HG03097 (cell line): ENCODE results near the gene ARSG.
"Not testable (repeated sequence)": the region's sequence is repeated elsewhere in the genome, so short reads cannot be mapped to it uniquely, and the experiment has no call there.

Source experiments
- ATAC-seq: cut with Tn5 transposase; IDR thresholded peaks from one replicate; pipeline ENCODE4 v1.9.1; 2021; ENCODE audit not compliant: unreplicated experiment, low FRiP score

The ARSG gene

DNA sequence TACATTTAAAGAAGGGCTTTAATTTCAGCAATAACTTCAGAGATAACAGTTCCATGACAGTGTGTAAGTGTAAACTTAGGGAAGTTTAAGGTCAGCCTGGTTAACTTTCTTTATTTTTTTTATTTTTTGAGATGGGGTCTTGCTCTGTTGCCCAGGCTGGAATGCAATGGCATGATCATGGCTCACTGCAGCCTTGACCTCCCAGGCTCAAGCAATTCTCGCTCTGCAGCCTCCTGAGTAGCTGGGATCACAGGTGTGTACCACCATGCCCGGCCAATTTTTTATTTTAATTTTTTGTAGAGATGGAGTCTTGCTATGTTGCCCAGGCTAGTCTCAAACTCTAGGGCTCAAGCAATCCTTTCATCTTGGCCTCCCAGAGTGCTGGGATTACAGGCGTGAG is 15.0 kb upstream of the ARSG start:
- not testable (repeated sequence) for ATAC-seq

DNA sequence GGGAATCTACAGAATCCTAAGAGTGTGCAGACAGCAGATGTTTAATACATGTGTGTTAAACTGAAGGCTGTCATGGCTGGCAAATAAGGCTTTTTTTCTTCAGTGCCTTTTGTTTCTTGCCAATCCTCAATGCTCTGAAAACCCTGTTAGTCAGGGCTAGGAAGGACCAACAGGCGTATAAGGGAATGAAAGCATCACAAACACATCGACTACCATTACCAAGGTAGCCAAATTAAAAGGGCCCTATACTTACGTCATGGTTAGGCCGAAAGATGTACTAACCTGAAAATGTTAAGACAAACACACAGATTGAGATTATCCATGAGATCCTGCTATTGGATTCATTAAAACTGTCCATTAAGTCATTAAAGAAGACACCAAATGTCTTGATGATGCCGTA is 13.5 kb upstream of the ARSG start:
- no peak for ATAC-seq

DNA sequence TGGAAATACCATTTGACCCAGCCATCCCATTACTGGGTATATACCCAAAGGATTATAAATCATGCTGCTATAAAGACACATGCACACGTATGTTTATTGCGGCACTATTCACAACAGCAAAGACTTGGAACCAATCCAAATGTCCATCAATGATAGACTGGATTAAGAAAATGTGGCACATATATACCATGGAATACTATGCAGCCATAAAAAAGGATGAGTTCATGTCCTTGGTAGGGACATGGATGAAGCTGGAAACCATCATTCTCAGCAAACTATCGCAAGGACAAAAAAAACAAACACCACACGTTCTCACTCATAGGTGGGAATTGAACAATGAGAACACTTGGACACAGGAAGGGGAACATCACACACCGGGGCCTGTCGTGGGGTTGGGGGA is 9.3 kb upstream of the ARSG start:
- not testable (repeated sequence) for ATAC-seq

DNA sequence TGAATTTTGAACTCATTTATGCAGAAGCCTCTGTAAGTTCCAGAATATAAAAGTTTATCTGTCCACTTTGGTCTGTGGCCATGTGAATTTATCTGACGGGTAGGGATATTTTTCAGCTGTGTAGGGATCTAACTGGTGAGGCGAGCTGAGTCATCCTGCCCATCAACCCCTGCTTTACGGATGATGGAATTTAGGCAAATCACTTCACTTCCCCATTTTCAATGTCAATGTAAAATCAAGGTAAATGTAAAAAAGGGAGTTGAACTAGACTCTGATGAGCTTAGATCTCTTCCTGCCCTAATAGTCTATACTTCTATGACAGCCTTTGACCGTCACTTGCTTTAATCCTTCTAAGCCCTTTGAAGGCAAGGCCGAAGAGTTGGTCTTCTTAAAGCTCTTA is 2.9 kb upstream of the ARSG start:
- no peak for ATAC-seq

DNA sequence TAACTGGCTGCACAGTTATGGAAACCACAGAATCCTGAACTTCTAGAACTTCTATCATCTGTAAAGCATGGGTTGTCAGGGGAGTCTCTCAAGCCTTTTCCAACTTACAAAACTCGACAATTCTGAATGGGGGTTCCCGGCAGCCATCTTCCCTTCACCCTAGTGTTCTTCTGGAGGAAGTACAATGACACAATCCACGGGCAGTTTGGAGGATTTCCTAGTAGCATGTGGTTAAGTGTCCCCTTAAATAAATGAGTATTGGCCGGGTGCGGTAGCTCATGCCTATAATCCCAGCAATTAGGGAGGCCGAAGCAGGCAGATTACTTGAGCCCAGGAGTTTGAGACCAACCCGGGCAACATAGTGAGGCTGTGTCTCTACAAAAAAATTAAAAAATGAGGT is 2.5 kb upstream of the ARSG start:
- no peak for ATAC-seq

DNA sequence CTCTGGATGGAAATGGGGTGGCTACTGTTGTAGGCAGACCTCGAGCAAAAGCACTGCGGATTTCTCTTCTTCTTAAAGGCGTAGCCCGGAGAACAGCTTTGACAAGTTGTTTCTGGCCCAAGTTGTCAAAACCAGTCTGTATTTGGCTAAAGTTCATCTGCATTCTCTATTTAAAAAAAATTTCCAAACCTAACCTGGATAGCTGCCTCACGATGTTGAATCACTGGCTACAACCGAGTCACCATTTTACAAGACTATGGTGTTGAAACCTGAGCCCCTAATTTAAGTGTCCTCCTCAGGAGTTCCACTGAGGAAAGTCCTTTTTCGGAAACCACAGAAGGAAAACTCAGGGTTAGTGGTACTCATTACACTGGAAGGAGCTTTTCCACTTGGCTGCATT is 1.8 kb upstream of the ARSG start:
- no peak for ATAC-seq

DNA sequence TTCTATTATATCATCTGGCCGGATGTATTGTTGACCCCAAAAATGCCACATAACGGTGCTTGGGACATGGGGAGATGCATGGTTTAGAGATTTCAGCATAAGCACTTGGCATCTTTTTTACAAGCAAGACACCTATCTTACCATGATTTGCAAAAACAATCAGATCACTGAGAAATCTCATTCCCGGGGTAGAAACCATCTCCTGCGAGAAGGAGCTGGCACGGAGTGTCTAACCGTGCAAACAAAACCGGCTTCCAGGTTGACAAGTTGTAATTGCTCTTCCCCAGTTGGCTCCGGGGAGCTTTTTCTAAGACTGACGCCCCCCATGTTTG is 1.4 kb upstream of the ARSG start:
- no peak for ATAC-seq

DNA sequence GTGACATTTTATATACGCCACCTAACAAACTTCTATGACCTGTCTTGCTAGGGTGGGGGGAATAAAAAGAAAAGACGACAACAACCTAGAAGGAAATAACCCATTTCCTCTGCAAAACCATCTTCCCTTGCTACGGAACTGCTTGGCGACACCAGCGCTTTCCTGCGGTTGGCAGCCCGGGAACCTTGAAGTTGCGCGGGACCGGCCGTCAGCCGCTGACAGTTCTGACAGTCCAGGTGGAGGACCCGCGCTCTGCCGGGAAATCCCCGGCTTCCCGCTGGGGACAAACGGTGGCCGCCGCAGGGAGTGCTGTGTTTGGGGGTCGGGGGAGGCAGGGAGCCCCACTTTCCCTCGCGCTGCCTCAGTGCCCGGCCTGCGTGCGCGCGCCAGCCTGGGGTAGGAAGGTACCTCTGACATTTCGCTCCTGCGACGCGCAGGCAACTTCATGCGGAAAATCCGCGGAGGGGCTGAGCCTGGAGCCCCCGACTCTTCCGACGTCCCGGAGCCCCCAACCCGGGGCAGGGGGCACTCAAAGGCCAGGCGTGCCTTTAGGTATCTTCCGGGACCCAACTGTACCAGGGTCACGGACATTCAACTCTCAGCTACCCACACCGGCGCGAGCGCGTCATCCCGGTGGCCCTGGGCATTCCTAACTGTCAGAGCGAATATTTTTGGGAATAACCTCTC is 884 bp upstream of the ARSG start:
- ATAC-seq = no peak

DNA sequence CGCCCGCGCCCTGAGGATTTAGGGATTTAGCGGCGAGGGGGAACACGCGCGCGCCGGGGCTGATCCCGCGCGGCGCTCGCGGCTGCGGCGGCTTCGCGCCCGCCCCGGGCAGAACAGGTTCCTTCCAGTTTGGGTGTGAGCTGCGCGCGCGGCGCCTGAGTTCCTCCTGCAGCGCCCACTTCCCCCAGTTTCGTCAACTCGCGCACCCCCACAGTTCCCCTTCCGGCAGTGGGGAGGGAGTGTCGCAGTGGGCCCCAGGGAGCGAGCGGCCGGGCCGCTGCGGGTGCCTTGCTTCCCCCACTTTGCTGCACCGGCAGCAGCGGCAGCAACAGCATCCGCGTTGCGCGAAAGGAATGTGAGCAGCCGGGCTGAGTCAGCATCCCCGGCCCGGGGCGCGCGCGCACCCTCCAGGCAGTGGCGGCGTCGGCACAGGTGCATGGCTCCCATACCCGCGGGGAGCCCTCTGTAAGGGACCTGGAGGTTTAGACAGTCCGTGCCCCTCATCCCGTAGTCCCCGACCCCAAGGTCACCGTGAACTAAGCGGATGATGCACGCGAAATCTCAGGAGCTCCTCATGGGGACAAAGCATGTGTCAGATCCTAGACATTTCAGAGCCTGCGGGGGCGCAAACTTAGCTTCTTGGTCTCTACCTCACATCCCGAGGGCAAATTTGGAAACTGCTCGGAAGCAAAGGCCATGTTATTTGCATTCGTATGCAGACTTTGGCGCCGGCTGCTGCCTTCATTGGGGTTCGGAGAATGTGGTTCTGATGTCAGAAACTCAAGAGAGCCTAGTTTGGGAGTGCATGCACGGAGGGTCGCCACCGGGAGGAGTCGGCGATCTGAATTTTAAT is 767 bp downstream of the ARSG start:
- ATAC-seq = peak; percentile 41

DNA sequence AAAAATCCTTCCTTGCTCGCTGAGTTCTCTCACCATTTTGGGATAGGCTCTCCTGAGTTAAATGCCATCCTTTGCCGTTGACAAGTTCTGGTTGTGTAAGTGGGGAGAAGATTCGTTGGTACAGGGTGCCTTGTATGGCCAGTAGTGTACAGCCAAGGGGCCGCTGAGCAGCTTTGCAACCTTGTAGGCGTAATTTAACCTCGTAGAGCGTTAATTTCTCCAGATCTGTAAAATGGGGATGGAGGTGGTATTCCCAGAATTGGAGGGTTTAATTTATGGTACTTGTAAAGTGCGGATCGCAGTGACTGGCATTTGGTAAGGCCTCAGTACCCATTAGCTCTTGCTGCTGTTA is 1.4 kb downstream of the ARSG start:
- ATAC-seq = no peak

DNA sequence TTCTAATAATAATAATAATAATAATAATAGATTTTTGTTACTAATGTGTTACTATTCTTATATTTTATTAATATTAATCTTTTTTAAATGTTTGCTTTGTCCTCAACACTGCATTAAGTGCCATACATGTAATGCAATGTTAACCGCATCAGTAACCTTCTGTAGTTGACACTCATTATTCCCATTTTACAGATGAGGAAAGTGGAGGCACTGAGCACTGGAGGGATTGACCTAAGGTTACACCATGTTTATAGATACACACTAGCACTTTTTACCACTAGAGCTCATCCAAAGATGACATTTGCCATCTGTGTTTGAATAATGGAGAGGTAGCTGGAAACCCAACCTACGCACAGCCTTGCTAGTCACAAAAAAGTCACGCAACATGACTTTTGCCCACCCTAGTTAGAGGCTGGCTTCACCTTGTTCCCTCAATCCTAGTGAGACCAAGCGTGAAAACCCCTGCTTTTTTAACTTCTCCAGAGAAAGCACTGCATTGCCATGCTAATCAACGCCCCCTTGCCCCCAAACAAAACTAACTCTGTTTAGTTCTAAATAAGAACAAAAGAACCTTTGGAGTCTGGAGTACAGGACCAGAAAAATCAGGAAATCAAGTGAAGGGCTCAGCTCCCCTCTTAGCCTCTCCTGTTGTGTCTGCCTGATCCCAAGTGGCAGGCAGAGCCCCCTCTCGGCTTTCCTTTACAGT is 2.3 kb downstream of the ARSG start:
- ATAC-seq = no peak

DNA sequence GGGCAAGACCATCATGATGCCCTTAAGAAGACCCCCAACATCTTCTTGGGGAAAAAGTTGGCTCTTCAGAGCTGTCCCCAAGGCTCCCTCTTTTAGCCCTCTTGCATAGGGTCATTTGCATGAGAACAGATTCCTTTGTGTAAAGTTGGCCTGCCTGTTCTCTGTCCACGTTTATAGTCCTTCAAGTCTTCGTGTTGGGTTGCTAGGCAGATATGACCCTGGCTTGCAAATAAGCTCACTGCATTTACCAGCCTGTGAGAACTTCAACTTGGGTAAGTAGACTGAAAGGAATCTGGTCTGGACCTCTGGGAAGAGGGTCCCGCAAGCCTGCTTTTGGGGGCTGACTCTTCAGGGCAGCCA is 2.9 kb downstream of the ARSG start:
- no peak for ATAC-seq

DNA sequence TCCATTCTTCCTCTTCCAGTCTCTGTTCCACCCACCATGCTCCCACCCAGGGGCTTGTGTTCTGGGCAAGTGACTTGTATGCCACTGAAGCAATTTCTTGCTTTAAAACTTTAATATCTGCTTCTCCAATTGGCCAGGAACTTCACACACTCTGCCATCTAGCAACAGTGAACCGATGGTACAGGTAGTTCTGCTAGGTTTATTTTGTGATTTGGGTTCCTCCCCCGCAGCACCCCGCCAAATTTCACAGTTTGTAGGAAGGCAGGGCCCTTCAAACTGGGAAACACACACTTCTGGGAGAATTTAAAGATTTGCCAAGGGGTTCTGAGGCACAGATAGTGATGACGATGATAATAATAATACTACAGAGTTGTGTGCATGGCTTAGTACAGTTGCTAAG is 3.3 kb downstream of the ARSG start:
- ATAC-seq = no peak

DNA sequence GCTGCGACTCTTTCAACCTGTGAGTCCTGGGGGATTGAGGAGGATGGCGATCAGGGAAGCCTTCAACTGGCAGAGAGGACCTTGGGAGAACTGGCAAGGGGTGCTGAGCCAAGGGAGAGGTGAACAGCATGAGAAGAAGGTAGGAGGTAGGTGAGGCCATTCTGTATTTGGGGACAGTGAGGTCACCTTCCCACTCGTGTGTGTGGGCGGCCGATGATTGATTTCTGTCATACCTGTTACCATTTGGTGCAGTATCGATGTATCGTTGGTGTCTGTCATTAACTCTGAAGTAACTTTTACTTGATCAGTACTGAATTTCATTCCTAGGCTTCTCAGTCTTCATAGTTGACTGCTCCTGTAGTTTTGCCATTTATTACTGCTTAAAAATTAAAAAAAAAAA is 3.8 kb downstream of the ARSG start:
- no peak for ATAC-seq

DNA sequence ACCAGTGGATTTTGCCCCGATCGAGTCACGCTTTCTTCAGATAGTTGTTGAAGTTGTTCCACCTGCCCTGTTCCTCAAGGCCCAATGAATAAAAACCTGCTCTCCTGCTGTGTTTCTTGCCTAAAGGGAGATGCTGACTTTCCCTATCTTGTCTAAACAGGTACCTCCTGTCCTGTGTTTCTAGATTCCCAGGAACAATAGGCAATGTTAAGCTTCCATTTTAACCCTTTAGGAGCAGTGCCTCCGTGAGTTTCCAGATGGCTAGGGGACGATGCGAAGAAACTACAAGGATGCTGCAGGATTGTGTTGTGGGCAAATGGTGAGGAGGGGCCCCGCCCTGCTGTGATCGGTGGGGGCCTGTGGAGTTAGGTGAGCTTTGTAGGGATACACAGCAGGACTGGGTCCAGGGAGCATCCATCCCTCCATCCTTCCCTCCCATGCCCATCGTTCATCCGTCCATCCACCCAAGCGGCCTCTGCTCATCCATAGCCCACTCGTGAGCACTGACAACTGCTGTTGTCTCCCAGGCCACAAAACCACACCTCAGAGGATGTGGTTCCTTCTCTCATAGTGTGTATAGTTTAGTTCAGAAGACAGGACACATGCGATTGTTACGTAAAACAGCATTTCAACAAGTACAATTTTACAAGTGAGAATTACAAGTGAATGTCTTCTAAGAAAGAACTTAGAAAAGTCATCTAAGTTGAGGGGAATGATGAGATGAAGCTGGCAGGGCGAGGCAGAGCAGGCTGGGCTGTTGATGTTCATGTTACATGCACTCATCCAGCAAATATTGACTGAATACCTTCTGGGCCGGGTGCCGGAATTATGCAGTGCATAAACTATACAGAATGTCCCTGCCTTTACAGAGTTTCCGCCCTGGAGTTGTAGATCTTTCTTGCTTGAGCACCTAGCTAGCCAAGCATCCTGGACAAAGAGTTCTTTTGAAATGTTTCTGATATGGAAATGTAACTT is 5.2 kb downstream of the ARSG start:
- ATAC-seq = no peak

DNA sequence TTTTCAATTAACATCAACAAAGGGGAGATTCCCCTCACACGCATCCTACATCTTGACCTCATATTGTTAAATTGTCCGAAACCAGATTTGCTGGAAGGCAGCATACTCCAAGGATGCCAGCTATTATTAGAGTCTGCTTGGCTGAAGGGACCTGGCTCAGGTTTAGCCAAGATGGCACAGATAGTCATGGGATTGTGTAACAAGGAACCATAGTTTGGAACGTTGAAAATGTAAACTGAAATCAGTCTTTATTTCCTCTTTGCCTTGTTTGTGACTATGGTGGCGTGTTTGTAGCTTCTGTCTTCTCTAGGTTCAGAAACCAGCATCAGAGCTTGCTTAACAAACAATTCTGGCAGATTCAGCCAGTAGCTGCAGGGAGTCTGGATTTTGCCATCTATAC is 5.9 kb downstream of the ARSG start:
- ATAC-seq = no peak

DNA sequence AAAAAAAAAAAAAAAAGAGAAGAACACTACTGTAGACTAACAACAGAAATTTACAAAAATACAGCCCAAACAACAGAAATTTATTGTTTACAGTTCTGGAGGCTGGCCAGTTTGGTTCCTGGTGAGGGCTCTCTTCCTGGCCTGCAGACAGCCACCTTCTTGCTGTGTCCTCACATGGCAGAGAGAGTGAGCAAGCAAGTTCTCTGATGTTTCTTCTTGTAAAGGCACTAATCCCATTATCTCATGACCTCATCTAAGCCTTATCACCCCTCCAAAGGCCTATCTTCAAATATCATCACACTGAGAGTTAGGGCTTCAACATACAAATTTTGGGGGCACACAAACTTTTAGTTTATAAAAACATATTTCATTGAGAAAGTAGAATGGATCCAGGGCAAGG is 7.3 kb downstream of the ARSG start:
- ATAC-seq = no peak

DNA sequence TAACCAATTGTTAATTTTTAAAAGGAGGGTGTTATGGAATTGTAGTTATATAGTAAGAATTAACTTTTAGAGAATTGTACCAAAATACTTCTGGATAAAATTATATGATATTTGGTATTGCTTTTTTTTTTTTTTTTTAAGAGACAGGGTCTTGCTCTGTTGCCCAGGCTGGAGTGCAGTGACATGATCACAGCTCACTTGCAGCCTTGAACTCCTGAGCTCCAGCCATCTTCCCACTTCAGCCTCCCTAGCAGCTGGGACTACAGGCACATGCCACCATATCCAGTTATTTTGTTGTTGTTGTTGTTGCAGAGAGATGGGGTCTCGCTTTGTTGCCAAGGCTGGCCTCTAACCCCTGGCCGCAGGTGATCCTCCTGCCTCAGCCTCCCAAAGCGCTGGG is 8.5 kb downstream of the ARSG start:
- no peak for ATAC-seq

DNA sequence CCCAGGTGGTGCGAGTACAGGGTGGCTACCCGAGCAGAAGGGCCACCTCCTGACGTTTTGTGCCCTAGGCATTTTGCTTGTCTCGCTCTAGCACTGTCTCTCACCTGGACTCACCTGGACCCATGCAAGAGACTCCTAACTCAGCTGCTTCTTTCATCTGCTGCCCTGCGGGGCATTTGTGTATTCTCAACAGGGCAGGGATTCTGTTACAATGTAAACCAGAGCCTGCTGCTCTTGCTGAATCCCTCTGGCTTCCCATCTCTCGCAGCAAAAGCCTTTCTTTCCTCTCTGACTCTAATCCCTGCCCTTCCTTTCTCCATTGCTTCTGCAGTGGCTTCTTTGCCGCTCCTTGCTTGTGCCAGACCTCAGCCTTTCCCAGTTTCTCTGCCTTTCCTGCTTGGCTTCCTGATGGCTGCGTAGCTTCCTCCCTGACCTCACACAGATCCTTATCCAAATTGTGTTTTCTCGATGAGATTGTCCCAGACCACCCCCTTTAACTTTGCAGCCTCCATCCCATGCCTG is 10.2 kb downstream of the ARSG start:
- ATAC-seq = no peak

DNA sequence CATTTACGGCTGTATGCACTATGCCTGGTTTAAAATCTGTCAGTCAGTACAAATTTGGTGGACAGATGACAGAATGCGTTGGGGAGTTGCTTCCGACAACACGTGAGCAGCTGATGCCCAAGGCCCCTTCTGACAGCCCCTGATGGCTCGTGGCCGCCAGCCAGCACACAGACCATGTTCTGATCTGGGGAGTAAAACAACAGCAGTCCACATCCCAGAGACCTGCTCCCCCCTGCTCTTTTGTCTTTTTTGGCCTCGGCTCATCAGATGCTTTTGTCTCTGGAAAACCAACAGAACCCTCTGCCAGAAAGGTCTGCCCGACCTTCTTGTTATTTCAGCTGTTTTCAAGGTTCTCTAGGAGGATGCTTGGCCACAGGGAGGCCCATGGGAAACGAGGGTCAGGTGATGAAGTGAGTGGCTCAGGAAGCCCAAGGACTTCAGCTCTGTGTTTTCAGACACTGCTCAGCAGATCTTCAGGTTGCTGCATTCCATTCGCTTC is 10.8 kb downstream of the ARSG start:
- no peak for ATAC-seq
